Measurements from ENCODE around the gene NAIF1. TPM values are rescaled to one million over a fixed set of nuclear protein-coding genes. Genes with fewer than 3 reads are reported as not detected.

The NAIF1 gene
- total RNA-seq, 1 experiment from 2014 or later = 8.5 TPM

GRCh38 chr9:128061275-128061960, 5.7 kb downstream of the NAIF1 start:
- Histone ChIP-seq H3K36me3 (ENCODE audit: control insufficient read depth, insufficient read depth, low read length) (no peaks in the 10 kb centered on the region), H3K4me1 (peaks cover 6% of the 10 kb centered on the region), H3K4me3 (ENCODE audit: low read depth, low read length) (no peak overlapping the region), H3K9me3 (no peaks in the 10 kb centered on the region), H3K27me3 (replicated peaks; ENCODE audit: control insufficient read depth, insufficient read depth, low read length) (no peaks in the 10 kb centered on the region)
- BruUV-seq (replicated peaks) = no TSS peak
- no peaks in the 10 kb centered on the region for H3K27me3 Mint-ChIP-seq (ENCODE audit: insufficient read depth, unreplicated experiment)
- ChIA-PET CTCF (no interaction called here), POLR2A (no interaction called here)
- no peaks in the 10 kb centered on the region for H3K4me1 Mint-ChIP-seq (ENCODE audit: low read depth, unreplicated experiment)
- H3K27ac Mint-ChIP-seq (ENCODE audit: unreplicated experiment) = no peak overlapping the region
- DNase-seq = no peak
- H3K9me3 Mint-ChIP-seq (ENCODE audit: unreplicated experiment) = no peaks in the 10 kb centered on the region
- H3K4me3 Mint-ChIP-seq (ENCODE audit: unreplicated experiment) = no peak overlapping the region
- TF ChIP-seq, protein P1, sequence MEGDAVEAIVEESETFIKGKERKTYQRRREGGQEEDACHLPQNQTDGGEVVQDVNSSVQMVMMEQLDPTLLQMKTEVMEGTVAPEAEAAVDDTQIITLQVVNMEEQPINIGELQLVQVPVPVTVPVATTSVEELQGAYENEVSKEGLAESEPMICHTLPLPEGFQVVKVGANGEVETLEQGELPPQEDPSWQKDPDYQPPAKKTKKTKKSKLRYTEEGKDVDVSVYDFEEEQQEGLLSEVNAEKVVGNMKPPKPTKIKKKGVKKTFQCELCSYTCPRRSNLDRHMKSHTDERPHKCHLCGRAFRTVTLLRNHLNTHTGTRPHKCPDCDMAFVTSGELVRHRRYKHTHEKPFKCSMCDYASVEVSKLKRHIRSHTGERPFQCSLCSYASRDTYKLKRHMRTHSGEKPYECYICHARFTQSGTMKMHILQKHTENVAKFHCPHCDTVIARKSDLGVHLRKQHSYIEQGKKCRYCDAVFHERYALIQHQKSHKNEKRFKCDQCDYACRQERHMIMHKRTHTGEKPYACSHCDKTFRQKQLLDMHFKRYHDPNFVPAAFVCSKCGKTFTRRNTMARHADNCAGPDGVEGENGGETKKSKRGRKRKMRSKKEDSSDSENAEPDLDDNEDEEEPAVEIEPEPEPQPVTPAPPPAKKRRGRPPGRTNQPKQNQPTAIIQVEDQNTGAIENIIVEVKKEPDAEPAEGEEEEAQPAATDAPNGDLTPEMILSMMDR (IDR thresholded peaks at IDR 0.05; ENCODE audit: insufficient read depth in 1 of 2, low read depth in 1 of 2, low read length in 1 of 2, severe bottlenecking in 1 of 2, unreplicated experiment in 1 of 2) = no peak
- intact Hi-C loops (cut with micrococcal nuclease; ENCODE audit: unreplicated experiment) = no loop called here
- H3K36me3 Mint-ChIP-seq (ENCODE audit: insufficient read depth, unreplicated experiment) = no peaks in the 10 kb centered on the region

- no peaks in the 10 kb centered on the region for H3K36me3 Mint-ChIP-seq (ENCODE audit: insufficient read depth, unreplicated experiment)
- DNase-seq = no peak
- TF ChIP-seq, protein P1 (IDR thresholded peaks at IDR 0.05; ENCODE audit: insufficient read depth in 1 of 2, low read depth in 1 of 2, low read length in 1 of 2, severe bottlenecking in 1 of 2, unreplicated experiment in 1 of 2) = no peak
- CTCF ChIA-PET = no interaction called here
- Histone ChIP-seq H3K4me1 (0 out of 2 replicates have a peak, but pooled peaks cover 3% of the 10 kb centered on the region), H3K9me3 (no peaks in the 10 kb centered on the region), H3K36me3 (ENCODE audit: control insufficient read depth, insufficient read depth, low read length) (no peaks in the 10 kb centered on the region), H3K4me3 (ENCODE audit: low read depth, low read length) (no peak overlapping the region), H3K27me3 (replicated peaks; ENCODE audit: control insufficient read depth, insufficient read depth, low read length) (no peaks in the 10 kb centered on the region)
- no peaks in the 10 kb centered on the region for H3K9me3 Mint-ChIP-seq (ENCODE audit: unreplicated experiment)
- POLR2A ChIA-PET = interaction anchor here (0.6 kb wide), 1 partner anchor 9 kb away, joined by 4 read pairs; the partner anchor contains the start of gene SLC25A25
- intact Hi-C loops (cut with micrococcal nuclease; ENCODE audit: unreplicated experiment) = no loop called here
- H3K27ac Mint-ChIP-seq (ENCODE audit: unreplicated experiment) = no peak overlapping the region
- H3K4me1 Mint-ChIP-seq (ENCODE audit: low read depth, unreplicated experiment) = peaks cover 2% of the 10 kb centered on the region
- BruUV-seq (replicated peaks) = no TSS peak
- no peak overlapping the region for H3K4me3 Mint-ChIP-seq (ENCODE audit: unreplicated experiment)
- H3K27me3 Mint-ChIP-seq (ENCODE audit: insufficient read depth, unreplicated experiment) = no peaks in the 10 kb centered on the region
These were observed 7.6 kb downstream of the NAIF1 start for GRCh38 chr9:128059365-128059983.

DNA sequence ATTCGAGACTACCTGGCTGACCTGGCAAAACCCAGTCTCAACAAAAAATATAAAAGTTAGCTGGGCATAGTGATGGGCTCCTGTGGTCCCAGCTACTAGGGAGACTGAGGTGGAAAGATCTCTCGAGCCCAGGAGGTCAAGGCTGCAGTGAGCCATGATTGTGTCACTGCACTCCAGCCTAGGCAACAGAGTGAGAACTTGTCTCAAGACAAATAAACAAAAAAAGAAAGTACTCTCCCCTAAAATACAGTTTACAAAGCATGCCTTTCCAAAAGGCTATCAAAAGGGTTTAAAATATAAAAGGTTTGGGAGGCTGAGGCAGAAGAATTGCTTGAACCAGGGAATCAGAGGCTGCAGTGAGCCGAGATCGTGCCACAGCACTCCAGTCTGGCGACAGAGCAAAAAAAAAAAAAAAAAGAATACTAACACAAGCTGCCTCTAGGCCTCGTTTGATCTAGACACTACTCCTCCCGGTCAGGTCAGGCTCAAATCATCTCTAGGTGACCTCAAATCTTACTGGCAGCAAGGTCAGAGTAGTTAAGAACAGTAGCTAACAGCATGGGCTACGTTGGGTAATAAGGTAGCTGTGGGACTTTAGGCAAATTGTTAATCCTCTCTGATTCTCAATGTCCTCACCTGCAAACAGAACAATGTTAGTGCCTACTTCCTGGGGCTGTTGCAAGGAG, 9.3 kb downstream of the NAIF1 start:
- CTCF ChIA-PET = interaction anchor here (0.6 kb wide), 1 partner anchor 133 kb away, joined by 5 read pairs; no protein-coding TSS in a partner anchor
- H3K4me1 ChIP-seq = 0 out of 2 replicates have a peak, but pooled peaks cover 3% of the 10 kb centered on the region

More for the DNA sequence above, 9.3 kb downstream of the NAIF1 start:
- no peaks in the 10 kb centered on the region for H3K27me3 ChIP-seq (replicated peaks; ENCODE audit: control insufficient read depth, insufficient read depth, low read length)
- POLR2A ChIA-PET = no interaction called here
- no TSS peak for BruUV-seq (replicated peaks)
- TF ChIP-seq, protein P1 (IDR thresholded peaks at IDR 0.05; ENCODE audit: insufficient read depth in 1 of 2, low read depth in 1 of 2, low read length in 1 of 2, severe bottlenecking in 1 of 2, unreplicated experiment in 1 of 2) = no peak
- peaks cover 6% of the 10 kb centered on the region for H3K4me1 Mint-ChIP-seq (ENCODE audit: low read depth, unreplicated experiment)
- H3K4me3 Mint-ChIP-seq (ENCODE audit: unreplicated experiment) = no peak overlapping the region
- H3K36me3 Mint-ChIP-seq (ENCODE audit: insufficient read depth, unreplicated experiment) = no peaks in the 10 kb centered on the region
- intact Hi-C loops (cut with micrococcal nuclease; ENCODE audit: unreplicated experiment) = no loop called here
- H3K9me3 ChIP-seq = no peaks in the 10 kb centered on the region
- H3K27me3 Mint-ChIP-seq (ENCODE audit: insufficient read depth, unreplicated experiment) = no peaks in the 10 kb centered on the region
- no peak overlapping the region for H3K4me3 ChIP-seq (ENCODE audit: low read depth, low read length)
- H3K36me3 ChIP-seq (ENCODE audit: control insufficient read depth, insufficient read depth, low read length) = no peaks in the 10 kb centered on the region
- DNase-seq = no peak
- no peaks in the 10 kb centered on the region for H3K9me3 Mint-ChIP-seq (ENCODE audit: unreplicated experiment)
- H3K27ac Mint-ChIP-seq (ENCODE audit: unreplicated experiment) = no peak overlapping the region

Measured in Caco-2 (cell line).